ENCODE data around the gene NUMA1. TPM values are rescaled to one million over a fixed set of nuclear protein-coding genes. Genes with fewer than 3 reads are reported as not detected.

NUMA1 gene
- total RNA-seq, 2 donors from 2014 or later, result 181 to 216 TPM

DNA sequence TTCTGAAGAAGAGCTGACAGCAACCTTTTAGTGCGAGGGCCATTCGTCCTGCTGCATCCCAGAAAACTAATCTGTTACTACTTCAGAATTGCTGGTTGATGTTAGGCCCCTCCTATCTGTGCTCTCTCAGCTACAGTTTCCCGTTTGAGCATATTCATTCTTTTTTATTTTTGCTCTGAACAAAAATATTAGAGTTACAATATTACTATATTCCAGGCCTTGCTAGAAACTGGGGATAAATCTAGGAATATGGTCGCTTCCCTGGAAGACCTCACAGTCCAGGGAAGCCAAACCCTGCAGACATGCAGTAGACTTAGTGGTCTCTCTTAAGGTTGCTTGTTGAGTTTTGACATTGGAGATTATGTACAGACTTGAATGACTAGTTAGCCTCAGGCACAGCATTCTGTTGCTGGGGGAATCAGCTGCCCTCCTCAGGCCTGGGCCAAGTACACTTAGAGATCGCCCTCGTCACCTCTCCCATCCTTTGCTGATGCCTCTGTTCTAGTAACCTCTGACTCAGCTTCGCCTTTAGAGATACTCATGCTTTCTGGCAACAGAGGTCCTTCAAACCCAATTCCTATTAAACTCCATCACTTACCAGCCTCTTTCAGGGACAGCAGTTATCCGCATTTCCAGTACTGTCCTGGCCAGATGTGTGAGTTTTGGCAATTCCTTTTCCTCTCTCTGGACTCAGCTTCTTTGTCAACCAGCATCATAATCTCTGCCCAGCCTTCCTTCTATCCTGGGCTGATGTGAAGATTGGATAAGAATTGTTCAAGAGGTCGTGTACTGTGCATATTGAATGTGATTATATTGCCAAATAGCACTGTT lies 32.9 kb upstream of the NUMA1 start:
- peaks cover 21 to 30% of the 10 kb centered on the region in 2 donors for H3K4me1 Mint-ChIP-seq (ENCODE audit: low read depth in 2 of 2)
- peaks cover 6% of the 10 kb centered on the region for H3K36me3 Mint-ChIP-seq
- H3K4me3 Mint-ChIP-seq, result peak overlapping the region; percentile 88
- peaks cover 10 to 12% of the 10 kb centered on the region in 2 donors for H3K27me3 Mint-ChIP-seq
- H3K9me3 Mint-ChIP-seq, result no peaks in the 10 kb centered on the region
- DNase-seq (ENCODE audit: low spot score), result no peak
- no peak for ATAC-seq
- H3K27ac Mint-ChIP-seq, result peak overlapping the region; percentile 94 to 95

DNA sequence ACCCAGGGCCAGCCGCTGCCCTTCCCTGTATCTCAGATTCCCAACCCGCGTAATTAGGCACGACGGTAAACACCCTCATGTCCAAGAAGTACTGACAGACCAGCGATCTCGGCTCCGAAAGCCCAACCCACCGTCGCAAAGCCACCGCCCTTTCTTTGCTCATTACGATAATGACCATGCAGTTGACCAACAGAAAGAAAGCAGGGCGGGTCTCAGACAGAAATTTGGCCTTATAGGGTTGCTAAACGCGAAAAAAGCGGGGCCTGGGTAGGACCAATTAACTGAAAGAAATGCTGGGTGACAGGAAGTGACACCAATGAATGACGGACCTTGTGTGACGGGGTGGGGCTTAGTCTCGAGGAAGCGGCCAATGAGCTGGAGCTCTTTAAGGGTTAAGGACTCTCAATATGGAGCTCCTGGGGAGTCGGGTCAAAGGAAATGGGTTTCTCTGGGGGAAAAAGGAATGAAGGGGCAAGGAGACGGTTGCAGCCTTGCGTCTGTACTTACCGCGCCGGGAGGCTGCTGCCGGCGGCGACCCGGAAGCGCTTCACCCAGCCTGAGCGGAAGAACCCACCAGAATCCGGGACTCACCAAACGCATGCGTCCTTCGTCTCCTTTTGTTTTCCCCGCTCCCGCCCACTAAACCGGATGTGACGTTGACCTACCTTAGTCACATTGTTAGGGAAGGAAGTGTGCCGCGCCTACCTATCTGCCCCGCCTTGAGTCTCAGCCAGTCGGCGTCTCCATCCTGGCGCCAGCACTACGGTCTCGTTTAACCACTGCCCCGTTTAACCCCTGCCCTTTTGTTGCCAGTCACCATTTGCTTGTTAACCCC lies 32.0 kb upstream of the NUMA1 start, which contains the start of gene ANAPC15:
ANAPC15 (minus strand) TSS at position 553 of the 835 bp plus-strand sequence. CDS start 1,419 bp downstream, outside the sequence.
- ATAC-seq (peak; percentile 95 to 96), DNase-seq (ENCODE audit: low spot score) (peak; percentile 98)
- Mint-ChIP-seq H3K27ac (peak within 1 kb of the TSS; percentile 94 to 95), H3K4me3 (peak within 1 kb of the TSS; percentile 88), H3K9me3 (no peaks in the 10 kb centered on the region), H3K4me1 (ENCODE audit: low read depth in 2 of 2) (peaks cover 21 to 30% of the 10 kb centered on the region in 2 donors), H3K27me3 (peaks cover 10 to 12% of the 10 kb centered on the region in 2 donors), H3K36me3 (peaks cover 6% of the 10 kb centered on the region)

DNA sequence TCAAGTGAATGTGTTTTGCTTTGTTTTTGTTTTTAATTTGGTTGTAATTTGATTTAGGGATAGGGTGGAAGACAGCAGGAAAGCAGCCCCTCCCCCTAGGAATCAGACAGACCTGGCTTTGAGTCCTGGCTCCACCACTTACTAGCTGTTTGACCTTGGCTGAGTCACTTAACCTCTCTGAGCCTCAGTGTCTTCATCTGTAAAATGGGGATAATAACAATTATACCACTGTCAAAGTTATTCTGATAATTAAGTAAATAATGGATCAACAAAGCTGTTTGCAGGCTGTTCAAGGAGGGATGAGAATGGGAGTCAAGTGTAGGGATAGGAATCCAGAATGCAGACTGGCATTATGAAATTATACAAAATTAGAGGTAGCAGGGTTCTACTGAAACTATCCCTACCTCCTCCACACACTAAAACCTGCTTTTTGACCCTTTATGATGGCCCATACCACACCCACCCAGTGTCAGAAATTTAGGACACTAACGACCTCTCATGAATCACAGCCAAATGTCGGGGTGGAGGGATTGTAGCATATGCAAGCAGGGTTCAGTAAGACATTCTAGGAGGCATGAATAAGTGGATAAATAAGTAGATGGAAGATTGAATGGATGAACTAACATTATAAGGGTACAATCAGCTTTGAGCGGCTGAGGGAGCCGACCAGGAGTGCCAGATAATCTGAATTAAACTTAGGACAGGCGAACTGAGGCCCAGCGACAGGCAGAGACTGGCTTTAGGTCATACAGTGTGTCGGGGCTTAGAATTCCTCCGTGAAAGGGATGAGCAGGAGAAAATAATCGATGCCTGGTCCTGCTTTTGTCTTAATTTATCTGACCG lies 31.2 kb upstream of the NUMA1 start:
- ATAC-seq (no peak), DNase-seq (ENCODE audit: low spot score) (no peak)
- Mint-ChIP-seq H3K9me3 (no peaks in the 10 kb centered on the region), H3K27ac (peak overlapping the region; percentile 94 to 95), H3K4me3 (peak overlapping the region; percentile 88), H3K36me3 (peaks cover 6% of the 10 kb centered on the region), H3K4me1 (ENCODE audit: low read depth in 2 of 2) (peaks cover 21 to 30% of the 10 kb centered on the region in 2 donors), H3K27me3 (peaks cover 9 to 10% of the 10 kb centered on the region in 2 donors)

DNA sequence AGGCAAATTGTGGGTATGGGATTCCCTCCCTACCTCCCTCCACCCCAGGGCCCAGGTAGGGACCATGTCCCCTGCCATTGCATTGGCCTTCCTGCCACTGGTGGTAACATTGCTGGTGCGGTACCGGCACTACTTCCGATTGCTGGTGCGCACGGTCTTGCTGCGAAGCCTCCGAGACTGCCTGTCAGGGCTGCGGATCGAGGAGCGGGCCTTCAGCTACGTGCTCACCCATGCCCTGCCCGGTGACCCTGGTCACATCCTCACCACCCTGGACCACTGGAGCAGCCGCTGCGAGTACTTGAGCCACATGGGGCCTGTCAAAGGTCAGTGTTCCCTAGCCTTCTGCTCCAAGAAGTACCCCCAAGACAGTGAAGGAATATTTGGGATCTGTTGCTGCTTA lies 25.5 kb upstream of the NUMA1 start, which contains the start of gene TOMT:
TOMT (plus strand) TSS at position 37 of the 400 bp plus-strand sequence; CDS start at position 65, 28 bp downstream.
- ATAC-seq (no peak), DNase-seq (ENCODE audit: low spot score) (no peak)
- Mint-ChIP-seq H3K4me1 (ENCODE audit: low read depth in 2 of 2) (peaks cover 32 to 36% of the 10 kb centered on the region in 2 donors), H3K9me3 (no peaks in the 10 kb centered on the region), H3K36me3 (peaks cover 11% of the 10 kb centered on the region), H3K27ac (peak within 1 kb of the TSS; percentile 91 to 92), H3K27me3 (no peaks in the 10 kb centered on the region), H3K4me3 (no peak within 1 kb of the TSS)

DNA sequence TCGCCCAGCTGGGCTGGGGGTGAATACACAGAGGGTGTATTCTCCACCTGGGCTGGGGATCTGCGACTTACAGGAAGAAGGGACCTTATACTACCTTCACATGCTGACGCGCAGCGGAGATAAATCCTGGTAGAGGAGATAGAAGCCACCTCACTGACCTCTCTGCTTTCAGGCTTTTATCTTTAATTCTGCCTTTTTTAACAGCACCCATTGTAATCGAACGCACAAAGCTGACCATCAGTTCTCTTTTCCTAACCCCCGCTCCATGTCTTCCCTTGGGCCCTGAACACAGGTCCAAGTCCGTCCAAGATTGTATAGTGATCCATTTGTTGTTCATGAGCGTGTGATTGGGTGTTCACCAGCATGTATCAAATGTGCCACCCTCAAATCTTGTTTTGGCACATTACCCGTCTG lies 23.4 kb upstream of the NUMA1 start:
- DNase-seq (ENCODE audit: low spot score), result no peak
- peaks cover 36 to 37% of the 10 kb centered on the region in 2 donors for H3K4me1 Mint-ChIP-seq (ENCODE audit: low read depth in 2 of 2)
- no peaks in the 10 kb centered on the region for H3K27me3 Mint-ChIP-seq
- H3K9me3 Mint-ChIP-seq, result no peaks in the 10 kb centered on the region
- peaks cover 5% of the 10 kb centered on the region for H3K36me3 Mint-ChIP-seq
- peak overlapping the region; percentile 91 to 92 for H3K27ac Mint-ChIP-seq
- H3K4me3 Mint-ChIP-seq, result peak overlapping the region; percentile 99
- no peak for ATAC-seq

DNA sequence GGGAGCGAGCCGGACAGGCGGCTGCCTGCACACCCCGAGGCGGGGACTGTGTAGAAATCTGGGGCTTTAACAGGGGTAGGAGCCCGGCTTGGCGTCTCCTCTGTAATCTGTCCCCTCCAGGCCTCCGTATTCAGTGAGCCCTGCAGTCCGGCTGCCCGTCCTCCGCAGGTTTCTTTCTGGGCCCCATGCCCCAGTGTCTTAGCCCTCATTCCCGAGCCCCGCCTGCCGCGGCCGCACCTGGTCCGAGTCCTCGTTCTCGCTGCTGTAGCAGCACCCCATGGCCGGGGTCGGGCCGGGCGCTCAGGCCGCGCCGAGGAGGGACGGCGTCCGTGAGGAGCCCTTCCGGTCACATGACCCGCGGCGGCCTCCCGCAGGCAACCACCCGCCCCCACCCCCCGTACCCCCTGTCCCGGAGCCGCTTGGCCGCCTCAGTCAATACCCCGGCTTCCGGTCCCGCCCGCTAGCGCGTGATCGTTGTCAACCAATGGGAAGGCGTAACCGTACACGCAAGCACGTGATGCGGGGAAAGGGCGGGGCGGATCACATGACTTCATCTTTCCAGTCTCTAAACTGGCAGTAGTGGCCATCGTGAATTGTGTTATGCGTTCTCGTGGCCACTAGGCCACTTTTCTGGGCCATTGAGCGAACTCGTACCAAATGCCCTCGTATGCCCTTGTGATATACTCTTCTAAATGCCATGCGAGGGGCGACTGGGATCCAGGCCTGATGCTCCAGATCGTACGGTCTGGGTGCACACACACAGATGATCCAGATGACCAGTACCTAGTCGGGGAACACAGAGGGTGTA lies 22.8 kb upstream of the NUMA1 start, which contains the start of gene LAMTOR1:
LAMTOR1 (minus strand) TSS at position 352 of the 808 bp plus-strand sequence; CDS start at position 279, 73 bp downstream.
- Mint-ChIP-seq H3K36me3 (peaks cover 5% of the 10 kb centered on the region), H3K9me3 (no peaks in the 10 kb centered on the region), H3K4me1 (ENCODE audit: low read depth in 2 of 2) (peaks cover 37 to 38% of the 10 kb centered on the region in 2 donors), H3K4me3 (peak within 1 kb of the TSS; percentile 99), H3K27ac (peak within 1 kb of the TSS; percentile 91 to 92), H3K27me3 (no peaks in the 10 kb centered on the region)
- peak; percentile 98 for ATAC-seq
- peak; percentile 99 for DNase-seq (ENCODE audit: low spot score)

DNA sequence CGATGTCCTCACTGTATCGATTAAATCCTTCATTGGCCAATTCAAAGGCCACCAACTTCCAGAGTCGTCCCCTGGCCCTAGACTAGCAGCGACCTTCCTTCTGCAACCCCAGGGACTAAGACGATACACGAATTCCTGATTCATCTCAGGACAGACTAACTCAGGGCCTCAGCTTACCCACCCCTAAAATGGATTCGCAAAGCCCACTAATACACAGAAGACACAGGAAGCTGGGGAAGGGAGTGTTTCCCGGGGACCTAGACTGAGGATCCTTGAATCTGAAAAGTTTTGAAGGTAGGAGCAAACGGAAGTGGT lies 22.2 kb upstream of the NUMA1 start:
- H3K9me3 Mint-ChIP-seq, result no peaks in the 10 kb centered on the region
- H3K27me3 Mint-ChIP-seq, result no peaks in the 10 kb centered on the region
- ATAC-seq (no peak), DNase-seq (ENCODE audit: low spot score) (no peak)
- peak overlapping the region; percentile 91 to 92 for H3K27ac Mint-ChIP-seq
- peaks cover 37 to 43% of the 10 kb centered on the region in 2 donors for H3K4me1 Mint-ChIP-seq (ENCODE audit: low read depth in 2 of 2)
- H3K36me3 Mint-ChIP-seq, result peaks cover 5% of the 10 kb centered on the region
- H3K4me3 Mint-ChIP-seq, result peak overlapping the region; percentile 99

DNA sequence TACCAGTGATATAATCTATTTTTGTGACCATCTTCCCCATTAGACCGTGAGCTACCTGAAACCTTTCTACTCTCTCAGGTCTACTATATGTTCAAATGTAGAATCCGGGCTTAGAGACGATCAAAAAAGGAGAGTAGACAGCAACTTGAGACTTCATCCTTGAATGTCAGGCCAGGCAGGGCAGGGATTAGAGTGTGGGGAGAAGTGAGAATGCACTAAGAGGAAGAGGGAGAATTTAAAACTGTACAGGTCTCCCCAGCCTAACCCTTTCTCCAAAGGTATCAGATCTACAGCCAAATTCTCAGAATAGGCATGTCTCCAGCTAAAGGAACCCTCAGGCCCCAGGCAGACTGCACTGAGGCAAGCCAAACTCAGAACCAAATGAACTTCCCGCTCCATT lies 21.8 kb upstream of the NUMA1 start:
- Mint-ChIP-seq H3K4me3 (peak overlapping the region; percentile 99), H3K9me3 (no peaks in the 10 kb centered on the region), H3K27ac (peak overlapping the region; percentile 91 to 92), H3K27me3 (no peaks in the 10 kb centered on the region), H3K36me3 (peaks cover 5% of the 10 kb centered on the region), H3K4me1 (ENCODE audit: low read depth in 2 of 2) (peaks cover 37 to 43% of the 10 kb centered on the region in 2 donors)
- ATAC-seq (no peak), DNase-seq (ENCODE audit: low spot score) (no peak)

DNA sequence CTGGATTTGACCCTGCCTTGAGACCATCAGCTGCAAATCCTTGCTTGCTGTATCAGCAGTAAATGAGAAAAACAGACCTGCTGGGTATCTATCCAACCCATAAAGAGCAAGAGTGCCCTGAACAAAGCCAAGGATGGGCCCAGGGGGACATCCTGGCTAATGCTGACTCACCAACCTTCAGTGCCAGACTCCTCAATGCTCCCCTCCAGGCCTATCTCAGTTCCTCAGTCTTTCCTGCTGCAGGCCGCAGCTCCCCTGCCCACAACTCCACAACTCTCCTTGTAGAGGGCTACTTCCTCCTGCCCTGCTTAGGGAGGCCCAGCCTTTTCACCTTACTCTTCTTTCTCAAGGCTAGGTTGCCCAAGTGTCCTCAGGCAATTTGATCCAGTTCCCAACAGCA lies 20.1 kb upstream of the NUMA1 start:
- DNase-seq (ENCODE audit: low spot score) (no peak), ATAC-seq (no peak)
- peaks cover 37 to 43% of the 10 kb centered on the region in 2 donors for H3K4me1 Mint-ChIP-seq (ENCODE audit: low read depth in 2 of 2)
- H3K9me3 Mint-ChIP-seq, result no peaks in the 10 kb centered on the region
- peaks cover 5% of the 10 kb centered on the region for H3K36me3 Mint-ChIP-seq
- no peaks in the 10 kb centered on the region for H3K27me3 Mint-ChIP-seq
- H3K4me3 Mint-ChIP-seq, result no peak overlapping the region
- H3K27ac Mint-ChIP-seq, result peak overlapping the region; percentile 91 to 92

DNA sequence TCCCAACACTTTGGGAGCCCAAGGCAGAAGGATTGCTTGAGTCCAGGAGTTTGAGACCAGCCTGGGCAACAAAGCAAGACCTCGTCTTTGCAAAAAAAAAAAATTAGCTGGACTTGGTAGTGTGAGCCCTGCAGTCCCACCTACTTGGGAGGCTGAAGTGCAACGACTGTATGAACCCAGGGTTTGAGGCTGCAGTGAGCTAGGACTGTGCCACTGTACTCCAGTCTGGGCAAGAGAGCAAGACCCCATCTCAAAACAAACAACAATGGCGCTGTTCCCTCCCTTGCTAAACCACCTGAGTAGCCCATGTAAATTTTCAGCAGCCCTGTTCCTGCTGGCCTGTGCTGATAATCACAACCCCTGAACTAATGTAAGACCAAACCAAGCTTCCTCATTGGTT lies 19.7 kb upstream of the NUMA1 start:
- ATAC-seq (no peak), DNase-seq (ENCODE audit: low spot score) (no peak)
- no peak overlapping the region for H3K4me3 Mint-ChIP-seq
- H3K36me3 Mint-ChIP-seq, result peaks cover 5% of the 10 kb centered on the region
- H3K27ac Mint-ChIP-seq, result peak overlapping the region in 1 of 2 donors; percentile 91
- no peaks in the 10 kb centered on the region for H3K9me3 Mint-ChIP-seq
- no peaks in the 10 kb centered on the region for H3K27me3 Mint-ChIP-seq
- peaks cover 37 to 43% of the 10 kb centered on the region in 2 donors for H3K4me1 Mint-ChIP-seq (ENCODE audit: low read depth in 2 of 2)

DNA sequence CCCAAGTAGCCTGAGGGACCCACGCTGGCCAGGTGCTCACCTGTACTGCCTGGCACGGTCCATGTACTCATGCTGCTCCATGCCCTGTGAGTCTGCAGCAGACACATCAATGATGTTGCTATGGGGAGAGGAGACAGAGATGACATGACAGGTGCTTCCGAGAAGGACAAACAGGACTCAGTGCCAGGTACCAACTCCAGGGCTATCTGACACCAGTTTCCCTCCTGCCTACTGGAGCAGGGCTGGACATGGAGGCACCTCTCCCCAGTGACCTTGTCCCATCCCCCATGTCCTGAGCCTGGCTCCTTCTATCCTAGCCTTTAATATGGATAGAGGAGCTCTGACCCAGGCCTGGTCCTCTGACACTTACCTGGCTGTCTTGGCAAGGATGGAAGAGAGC lies 18.4 kb upstream of the NUMA1 start:
- ATAC-seq, result no peak
- Mint-ChIP-seq H3K27ac (peak overlapping the region in 1 of 2 donors; percentile 29), H3K9me3 (no peaks in the 10 kb centered on the region), H3K36me3 (peaks cover 5% of the 10 kb centered on the region), H3K27me3 (no peaks in the 10 kb centered on the region), H3K4me1 (ENCODE audit: low read depth in 2 of 2) (peaks cover 29 to 34% of the 10 kb centered on the region in 2 donors), H3K4me3 (no peak overlapping the region)
- no peak for DNase-seq (ENCODE audit: low spot score)

DNA sequence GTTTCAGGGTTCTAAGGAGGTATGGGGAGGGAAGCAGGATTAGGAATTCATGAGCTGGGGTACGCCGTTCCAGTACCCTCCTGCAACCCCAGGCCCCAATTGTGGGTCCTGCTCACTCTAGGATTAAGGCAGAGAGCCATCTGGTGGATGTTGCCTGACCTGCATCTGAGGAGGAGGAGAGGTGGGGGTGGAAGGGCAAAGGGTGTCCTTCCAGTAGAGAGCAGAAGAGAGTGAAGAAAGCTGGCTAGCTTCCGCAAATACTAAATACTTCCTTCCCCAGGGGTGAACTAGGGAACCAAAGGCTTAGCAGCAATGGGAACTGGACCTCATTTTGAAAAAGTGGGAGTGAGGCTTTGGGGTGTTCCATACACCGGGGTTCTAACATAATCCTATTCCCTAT lies 10.9 kb upstream of the NUMA1 start:
- Mint-ChIP-seq H3K27ac (no peak overlapping the region), H3K27me3 (no peaks in the 10 kb centered on the region), H3K4me3 (no peak overlapping the region), H3K9me3 (no peaks in the 10 kb centered on the region), H3K36me3 (no peaks in the 10 kb centered on the region), H3K4me1 (ENCODE audit: low read depth in 2 of 2) (peaks cover 10 to 13% of the 10 kb centered on the region in 2 donors)
- DNase-seq (ENCODE audit: low spot score) (no peak), ATAC-seq (peak; percentile 75 to 86)

Data from natural killer cell treated with Interleukin-12 subunit alpha and Interleukin-12 subunit beta and Interleukin-15 and Interleukin-18, amount 100 ng/mL, for 72 hours (primary cell).